GM23248 (cell line): ENCODE results near the gene B4GALT2. TPM values are rescaled to one million over a fixed set of nuclear protein-coding genes. Genes with fewer than 3 reads are reported as not detected.

Experiments
- DNase-seq: peaks from one replicate; pipeline ENCODE4 v3.0.0-alpha.2; 2015
- H2AFZ ChIP-seq: fragments of 200-600 bp; sonication (generic); 2 replicates; pipeline ENCODE4 v1.6.1; 2016; ENCODE audit warnings: antibody characterized with exemption
- H3F3A ChIP-seq: fragments of 200-600 bp; sonication (generic); 2 replicates; pipeline ENCODE4 v1.6.1; 2016; ENCODE audit warnings: mild to moderate bottlenecking, antibody characterized with exemption, mixed run types; ENCODE audit not compliant: insufficient read depth
- H3K27ac ChIP-seq: fragments of 200-600 bp; sonication (generic); 2 replicates; pipeline ENCODE4 v1.5.1; 2016; ENCODE audit warnings: mild to moderate bottlenecking
- H3K27me3 ChIP-seq: fragments of 200-600 bp; sonication (generic); replicated peaks from 2 replicates; pipeline ENCODE4 v1.6.1; 2016; ENCODE audit warnings: mild to moderate bottlenecking; ENCODE audit not compliant: insufficient read depth
- H3K36me3 ChIP-seq: fragments of 200-600 bp; sonication (generic); 2 replicates; pipeline ENCODE4 v1.6.1; 2016; ENCODE audit warnings: low read depth, mild to moderate bottlenecking
- H3K4me1 ChIP-seq: fragments of 200-600 bp; sonication (generic); 2 replicates; pipeline ENCODE4 v1.6.1; 2016; ENCODE audit warnings: mild to moderate bottlenecking; ENCODE audit not compliant: insufficient read depth
- H3K4me2 ChIP-seq: fragments of 200-600 bp; sonication (generic); one replicate; pipeline ENCODE4 v1.6.1; 2016; ENCODE audit warnings: mild to moderate bottlenecking; ENCODE audit not compliant: unreplicated experiment
- H3K4me3 ChIP-seq: fragments of 200-600 bp; sonication (generic); 2 replicates; pipeline ENCODE4 v1.5.1; 2016; ENCODE audit warnings: mild to moderate bottlenecking
- H3K79me2 ChIP-seq: fragments of 200-600 bp; sonication (generic); 2 replicates; pipeline ENCODE4 v1.6.1; 2016; ENCODE audit warnings: mild to moderate bottlenecking; ENCODE audit not compliant: insufficient read depth
- H3K9ac ChIP-seq: fragments of 200-600 bp; sonication (generic); 2 replicates; pipeline ENCODE4 v1.6.1; 2016; ENCODE audit warnings: mild to moderate bottlenecking
- H3K9me2 ChIP-seq: fragments of 200-600 bp; sonication (generic); 2 replicates; pipeline ENCODE4 v1.6.1; 2016; ENCODE audit warnings: mixed run types, mild to moderate bottlenecking, moderate library complexity; ENCODE audit not compliant: insufficient read depth
- H3K9me3 ChIP-seq: fragments of 200-600 bp; sonication (generic); one replicate; pipeline ENCODE4 v1.6.1; 2017; ENCODE audit warnings: low read depth
- H4K20me1 ChIP-seq: fragments of 200-600 bp; sonication (generic); 2 replicates; pipeline ENCODE4 v1.6.0; 2016; ENCODE audit not compliant: insufficient read depth
- EZH2 ChIP-seq: fragments of 200-600 bp; sonication (generic); IDR thresholded peaks from 2 replicates; pipeline ENCODE4 v1.6.1; 2018; ENCODE audit warnings: antibody characterized with exemption, mild to moderate bottlenecking; ENCODE audit not compliant: insufficient read depth, poor library complexity, severe bottlenecking
- EZH2phosphoT487 ChIP-seq: fragments of 200-600 bp; sonication (generic); IDR thresholded peaks from 2 replicates; pipeline ENCODE4 v1.6.1; 2018; ENCODE audit warnings: antibody characterized with exemption, moderate library complexity, mild to moderate bottlenecking, low read depth; ENCODE audit not compliant: insufficient read depth
- WGBS, 2 experiments: methylation state at CpG; one replicate each; pipeline ENCODE4 v1.1.6; 2015 to 2017; ENCODE audit warnings: low lambda C conversion rate in 2 of 2, low coverage in 1 of 2; ENCODE audit errors: missing lambda C conversion rate in 2 of 2; 5-methylcytosine and 5-hydroxymethylcytosine counted together
- in situ Hi-C: fragments of 300-500 bp; cut with MboI; formaldehyde crosslinking; loops from 2 replicates; pipeline ENCODE4 v1.15.0; 2020
- polyA plus RNA-seq: library from polyadenylated mRNA; unstranded; fragments of >200 nt; fragmentation: Nextera tagmentation; extraction: Ambion mirVana; gene quantifications from 2 replicates; pipeline ENCODE4 v1.2.1, GENCODE V29; 2016
- total RNA-seq: library from RNA; depleted of rRNA; stranded (reverse); fragments of >200 nt; shearing (Covaris generic); gene quantifications from 2 replicates; pipeline ENCODE4 v1.2.3, GENCODE V29; 2014

Gene B4GALT2
- total and polyA plus RNA-seq, 2 experiments from 2014 or later: 27.3 to 221 TPM

DNA sequence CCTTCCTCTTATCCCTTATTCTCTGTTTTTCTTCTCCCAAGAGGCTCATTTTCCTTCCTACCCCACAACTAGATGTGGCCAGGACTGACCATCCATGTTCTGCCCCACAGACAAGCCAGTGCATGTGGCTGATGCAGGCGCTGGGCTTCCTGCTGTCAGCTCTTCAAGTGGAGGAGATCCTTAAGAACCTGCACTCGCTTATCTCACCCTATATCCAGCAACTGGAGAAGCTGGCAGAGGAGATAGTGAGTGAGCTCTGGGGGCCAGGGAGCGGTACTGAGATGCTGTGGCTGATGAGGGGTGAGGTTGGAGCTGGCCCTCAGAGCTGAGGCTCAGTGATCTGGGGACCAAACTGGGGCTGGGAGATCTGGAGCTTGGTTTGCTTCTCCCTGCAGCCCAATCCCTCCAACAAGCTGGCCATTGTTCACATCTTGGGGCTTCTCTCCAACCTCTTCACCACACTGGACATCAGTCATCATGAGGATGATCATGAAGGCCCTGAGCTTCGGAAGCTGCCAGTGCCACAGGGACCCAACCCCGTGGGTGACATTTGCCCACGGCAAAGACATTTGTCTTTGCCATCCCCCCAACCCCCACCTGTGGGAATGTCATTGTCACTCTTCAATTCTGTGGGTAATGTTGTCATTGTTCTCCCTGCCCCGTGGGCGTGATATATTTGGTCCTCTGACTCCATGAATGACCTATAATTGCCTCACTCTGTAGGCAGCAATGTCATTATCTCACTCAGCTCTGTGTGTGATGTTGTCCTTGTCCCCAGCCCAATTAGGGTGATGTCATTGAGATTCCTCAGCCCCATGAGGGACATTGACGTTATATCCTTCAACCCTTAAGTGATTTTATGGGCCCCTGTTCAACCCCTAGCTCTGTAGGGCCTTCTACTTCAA lies 20.4 kb upstream of the B4GALT2 start:
- DNase-seq: no peak
- WGBS, 2 experiments: 88 to 91% methylated on average over 9 of the region's 9 CpGs
- no peaks in the 10 kb centered on the region for H3K9me2 ChIP-seq
- H3K9ac ChIP-seq: no peak overlapping the region
- no peaks in the 10 kb centered on the region for H3K4me1 ChIP-seq
- no peak overlapping the region for H2AFZ ChIP-seq
- H3K27ac ChIP-seq: no peak overlapping the region
- no peak overlapping the region for H3K4me2 ChIP-seq
- H3F3A ChIP-seq: no peaks in the 10 kb centered on the region
- H3K4me3 ChIP-seq: no peak overlapping the region
- H3K36me3 ChIP-seq: peaks cover 5% of the 10 kb centered on the region; the same call in 1 of the 2 replicates
- TF ChIP-seq EZH2: no peak
- no peak for TF ChIP-seq EZH2phosphoT487
- H4K20me1 ChIP-seq: 0 out of 2 replicates have a peak, but pooled peaks cover 6% of the 10 kb centered on the region
- H3K79me2 ChIP-seq: peaks cover 8% of the 10 kb centered on the region
- in situ Hi-C loops: no loop called here
- no peaks in the 10 kb centered on the region for H3K27me3 ChIP-seq
- H3K9me3 ChIP-seq: no peaks in the 10 kb centered on the region

DNA sequence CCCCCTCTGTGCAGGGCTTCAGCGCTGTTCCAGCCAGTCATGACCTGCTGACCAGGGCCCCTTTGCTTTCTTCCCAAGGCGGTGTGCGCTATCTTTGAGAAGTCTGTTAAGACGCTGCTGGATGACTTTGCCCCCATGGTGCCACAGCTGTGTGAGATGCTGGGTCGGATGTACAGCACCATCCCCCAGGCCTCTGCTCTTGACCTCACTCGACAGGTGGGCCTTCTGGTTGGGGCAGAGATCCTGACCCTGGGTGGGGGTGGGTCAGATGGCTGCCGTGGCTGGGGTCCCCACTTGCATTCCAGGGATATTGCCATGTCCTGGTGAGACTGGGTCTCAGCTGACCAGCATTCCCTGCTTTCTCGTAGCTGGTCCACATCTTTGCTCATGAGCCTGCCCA lies 18.2 kb upstream of the B4GALT2 start:
- H3K36me3 ChIP-seq: peaks cover 5% of the 10 kb centered on the region; the same call in 1 of the 2 replicates
- WGBS, 2 experiments: 93 to 95% methylated on average over 7 to 8 of the region's 8 CpGs
- H2AFZ ChIP-seq: no peak overlapping the region
- in situ Hi-C loops: no loop called here
- no peaks in the 10 kb centered on the region for H3K9me3 ChIP-seq
- no peaks in the 10 kb centered on the region for H3F3A ChIP-seq
- no peaks in the 10 kb centered on the region for H3K79me2 ChIP-seq
- H3K9ac ChIP-seq: no peak overlapping the region
- no peaks in the 10 kb centered on the region for H3K4me1 ChIP-seq
- H3K4me3 ChIP-seq: no peak overlapping the region
- H3K27me3 ChIP-seq: no peaks in the 10 kb centered on the region
- H3K4me2 ChIP-seq: no peak overlapping the region
- no peaks in the 10 kb centered on the region for H3K9me2 ChIP-seq
- no peak for DNase-seq
- TF ChIP-seq EZH2 (no peak), EZH2phosphoT487 (no peak)
- H4K20me1 ChIP-seq: 0 out of 2 replicates have a peak, but pooled peaks cover 2% of the 10 kb centered on the region
- H3K27ac ChIP-seq: no peak overlapping the region

DNA sequence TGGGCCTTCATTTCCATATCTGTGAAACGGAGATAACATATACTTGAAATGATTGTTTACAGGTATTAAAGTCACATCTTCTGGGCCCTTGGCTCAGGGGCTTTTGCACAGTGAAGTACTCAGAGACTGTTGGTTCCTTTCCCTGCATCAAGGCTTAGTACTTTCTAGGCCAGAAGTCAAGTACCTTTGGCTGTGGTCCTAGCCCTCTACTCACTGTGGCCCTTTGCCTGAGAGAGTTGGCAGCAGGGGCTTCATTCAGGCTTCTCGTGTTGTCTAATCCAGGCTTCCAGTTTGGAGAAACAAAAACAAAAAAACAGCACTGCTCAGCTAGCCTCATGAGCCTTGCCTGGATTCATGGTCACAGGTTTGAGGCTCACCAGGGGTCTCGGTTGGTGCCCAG lies 17.3 kb upstream of the B4GALT2 start:
- peaks cover 5% of the 10 kb centered on the region; the same call in 1 of the 2 replicates for H3K36me3 ChIP-seq
- H3K9me3 ChIP-seq: no peaks in the 10 kb centered on the region
- no peaks in the 10 kb centered on the region for H3K9me2 ChIP-seq
- DNase-seq: no peak
- H3F3A ChIP-seq: no peaks in the 10 kb centered on the region
- H3K4me1 ChIP-seq: no peaks in the 10 kb centered on the region
- 74 to 80% methylated on average over 3 of the region's 3 CpGs for WGBS, 2 experiments
- TF ChIP-seq EZH2phosphoT487 (no peak), EZH2 (no peak)
- no peak overlapping the region for H2AFZ ChIP-seq
- in situ Hi-C loops: no loop called here
- H3K27ac ChIP-seq: no peak overlapping the region
- H4K20me1 ChIP-seq: no peaks in the 10 kb centered on the region
- no peaks in the 10 kb centered on the region for H3K27me3 ChIP-seq
- no peaks in the 10 kb centered on the region for H3K79me2 ChIP-seq
- H3K4me3 ChIP-seq: no peak overlapping the region
- no peak overlapping the region for H3K4me2 ChIP-seq
- no peak overlapping the region for H3K9ac ChIP-seq

DNA sequence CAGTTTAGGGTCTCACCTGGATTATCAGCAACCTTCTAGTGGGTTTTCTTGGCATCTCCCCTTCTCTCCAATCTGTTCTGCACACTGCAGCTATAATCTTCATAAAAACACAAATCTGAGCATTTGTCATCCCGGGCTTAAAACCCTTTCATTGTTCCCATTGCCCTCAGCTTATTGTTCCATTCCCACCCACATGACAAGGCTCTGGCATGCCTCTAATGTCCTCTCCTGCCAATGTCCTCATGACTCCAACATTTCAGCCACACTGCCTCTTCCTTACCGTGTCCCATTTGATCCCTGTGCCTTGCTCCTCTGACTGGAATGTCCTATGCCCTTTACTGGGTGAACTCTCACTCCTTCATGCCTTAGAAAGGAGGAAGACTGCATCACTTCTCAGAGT lies 16.7 kb upstream of the B4GALT2 start:
- no peaks in the 10 kb centered on the region for H3F3A ChIP-seq
- H3K79me2 ChIP-seq: no peaks in the 10 kb centered on the region
- no peaks in the 10 kb centered on the region for H3K9me2 ChIP-seq
- H3K27me3 ChIP-seq: no peaks in the 10 kb centered on the region
- TF ChIP-seq EZH2 (no peak), EZH2phosphoT487 (no peak)
- H3K4me2 ChIP-seq: no peak overlapping the region
- no peaks in the 10 kb centered on the region for H3K4me1 ChIP-seq
- no peak for DNase-seq
- H3K27ac ChIP-seq: no peak overlapping the region
- H3K4me3 ChIP-seq: no peak overlapping the region
- peaks cover 2% of the 10 kb centered on the region; the same call in 1 of the 2 replicates for H3K36me3 ChIP-seq
- in situ Hi-C loops: no loop called here
- no peak overlapping the region for H3K9ac ChIP-seq
- no peaks in the 10 kb centered on the region for H3K9me3 ChIP-seq
- WGBS, 2 experiments: 34 to 47% methylated on average over 2 of the region's 2 CpGs
- H2AFZ ChIP-seq: no peak overlapping the region
- H4K20me1 ChIP-seq: no peaks in the 10 kb centered on the region
